GM21515 (cell line): ENCODE measurements around the gene SLC66A2.
"Not testable (repeated sequence)": the region's sequence is repeated elsewhere in the genome, so short reads cannot be mapped to it uniquely, and the experiment has no call there.

Source experiments
- ATAC-seq: cut with Tn5 transposase; IDR thresholded peaks from one replicate; pipeline ENCODE4 v1.9.1; 2021; ENCODE audit not compliant: unreplicated experiment

Gene SLC66A2

DNA sequence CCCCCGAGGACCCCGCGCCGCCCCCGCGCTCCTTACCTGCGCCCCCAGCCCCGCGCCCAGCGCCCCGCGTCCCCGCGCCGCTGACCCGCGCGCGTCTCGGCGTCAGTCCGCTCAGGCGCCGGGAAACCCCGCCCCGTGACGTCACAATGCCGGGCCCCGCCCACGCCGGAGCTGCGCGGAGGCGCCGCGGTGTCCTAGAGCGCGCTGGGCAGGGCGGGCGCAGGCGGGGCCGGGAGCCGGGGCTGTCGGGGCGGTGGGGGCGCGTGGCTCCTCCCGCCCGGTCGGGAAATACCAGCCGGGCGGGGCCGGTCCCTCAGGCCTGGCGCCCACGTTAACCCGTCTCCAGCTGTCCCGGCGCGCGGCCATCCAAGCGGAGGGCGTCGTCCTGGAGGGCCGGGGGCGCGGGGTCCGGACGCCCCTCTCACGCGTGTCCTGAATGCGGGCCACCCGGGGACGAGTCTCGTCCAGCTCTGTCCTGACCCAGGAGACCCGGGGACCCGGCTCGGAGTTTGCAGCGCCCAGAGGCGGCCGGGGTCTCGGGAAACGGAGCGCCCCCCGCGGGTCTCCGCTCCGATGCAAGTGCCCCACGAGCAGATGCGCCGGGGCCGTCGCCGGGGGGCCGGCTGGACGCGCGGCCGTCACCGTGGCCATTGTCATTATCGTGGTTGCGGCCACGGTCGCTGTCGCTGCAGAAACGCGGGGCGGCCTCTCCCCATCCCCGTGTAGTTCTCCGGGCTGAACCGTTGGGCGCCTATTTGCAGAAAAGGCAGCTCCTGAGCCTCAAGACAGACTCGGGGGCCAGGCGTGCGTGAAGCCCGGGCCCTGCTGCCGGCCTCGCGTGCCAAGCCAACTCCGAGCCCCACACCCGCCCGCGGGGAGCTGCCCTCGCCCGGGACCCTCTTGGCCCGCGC, at the start of gene SLC66A2:
SLC66A2 (minus strand) TSS at position 109 of the 911 bp plus-strand sequence. CDS start 727 bp downstream, outside the sequence.
- ATAC-seq = peak; percentile 84

DNA sequence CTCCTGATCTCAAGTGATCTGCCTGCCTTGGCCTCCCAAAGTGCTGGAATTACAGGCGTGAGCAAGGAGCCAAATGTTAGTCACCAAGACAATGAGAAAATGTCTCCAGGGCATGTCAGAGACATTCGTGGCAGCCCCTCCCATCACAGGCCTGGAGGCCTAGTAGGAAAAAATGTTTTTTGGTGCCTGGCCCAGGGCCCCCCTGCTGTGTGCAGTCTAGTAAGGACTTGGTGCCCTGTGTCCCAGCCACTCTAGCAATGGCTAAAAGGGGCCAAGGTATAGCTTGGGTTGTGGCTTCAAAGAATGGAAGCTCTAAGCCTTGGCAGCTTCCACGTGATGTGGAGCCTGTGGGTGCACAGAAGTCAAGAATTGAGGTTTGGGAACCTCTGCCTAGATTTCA, 49.4 kb upstream of the SLC66A2 start:
- no peak for ATAC-seq

DNA sequence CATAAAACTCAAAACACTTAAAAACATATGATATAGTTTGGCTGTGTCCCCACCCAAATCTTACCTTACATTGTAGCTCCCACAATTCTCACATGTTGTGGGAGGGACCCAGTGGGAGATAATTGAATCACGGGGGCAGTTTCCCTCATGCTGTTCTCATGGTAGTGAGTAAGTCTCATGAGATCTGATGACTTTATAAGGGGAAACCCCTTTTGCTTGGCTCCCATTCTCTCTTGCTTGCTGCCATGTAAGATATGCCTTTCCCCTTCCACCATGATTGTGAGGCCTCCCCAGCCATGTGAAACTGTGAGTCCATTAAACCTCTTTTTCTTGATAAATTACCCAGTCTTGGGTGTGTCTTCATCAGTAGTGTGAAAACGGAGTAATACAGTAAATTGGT, 48.2 kb upstream of the SLC66A2 start:
- ATAC-seq = not testable (repeated sequence)

DNA sequence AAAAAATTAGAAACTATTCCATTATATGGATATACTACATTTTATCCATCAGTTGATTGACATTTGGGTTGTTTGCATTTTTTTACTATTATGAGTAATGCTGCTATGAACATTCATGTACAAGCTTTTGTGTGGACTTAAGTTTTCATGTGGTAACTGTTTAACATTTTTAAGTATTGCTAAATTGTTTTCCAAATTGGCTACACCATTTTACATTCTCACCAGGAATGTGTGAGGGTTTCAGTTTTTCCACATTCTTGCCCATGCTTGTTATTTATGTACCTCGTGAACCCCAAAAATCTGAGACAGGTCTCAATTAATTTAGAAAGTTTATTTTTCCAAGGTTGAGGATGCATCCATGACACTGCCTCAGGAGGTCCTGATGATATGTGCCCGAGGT, 40.0 kb upstream of the SLC66A2 start:
- ATAC-seq = no peak

DNA sequence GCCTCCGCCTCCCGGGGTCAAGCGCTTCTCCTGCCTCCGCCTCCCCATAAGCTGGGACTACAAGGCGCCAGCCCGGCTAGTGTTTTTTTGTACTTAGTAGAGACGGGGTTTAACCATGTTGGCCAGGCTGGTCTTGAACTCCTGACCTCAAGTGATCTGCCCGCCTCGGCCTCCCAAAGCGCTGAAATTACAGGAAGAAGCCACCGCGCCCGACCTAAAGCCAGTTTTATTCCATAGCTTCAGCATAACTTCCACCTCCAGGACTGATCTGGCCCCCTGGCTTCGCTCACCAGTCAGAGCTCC, 37.7 kb upstream of the SLC66A2 start:
- no peak for ATAC-seq

DNA sequence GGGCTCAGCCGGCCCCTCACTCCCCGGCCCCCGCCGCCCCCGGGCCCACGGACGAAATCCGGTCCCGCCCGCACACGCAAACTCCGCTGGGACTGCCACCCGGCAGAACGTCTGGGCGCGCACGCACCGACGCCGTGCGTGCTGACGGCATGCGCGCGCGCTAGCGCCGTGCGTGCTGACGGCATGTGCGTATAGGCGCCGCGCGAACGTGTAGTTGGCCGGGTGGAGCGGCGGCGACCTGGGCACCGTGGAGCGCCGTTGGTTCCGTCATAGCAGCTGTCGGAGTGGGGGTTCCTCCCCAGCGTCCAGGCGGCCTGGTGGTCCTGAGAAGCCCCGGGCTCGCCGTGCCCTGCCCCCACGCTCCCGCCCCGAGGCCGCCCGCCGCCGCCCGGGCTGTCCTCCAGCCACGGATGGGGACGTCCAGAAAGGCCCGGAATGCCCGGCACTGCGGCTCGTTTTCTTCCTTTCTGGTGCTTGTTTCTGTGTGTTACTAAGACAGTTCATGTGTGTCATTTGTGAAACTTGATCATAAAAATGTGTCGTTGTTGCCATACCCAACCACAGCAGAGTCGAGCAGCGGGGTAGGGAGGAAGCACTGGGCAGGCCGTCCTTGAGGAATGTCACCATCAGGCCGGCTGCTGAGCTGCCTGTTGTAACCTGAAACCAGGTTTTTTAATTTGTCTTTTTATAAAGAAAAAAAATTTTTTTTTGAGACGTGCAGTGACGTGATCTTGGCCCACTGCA, 37.2 kb upstream of the SLC66A2 start, which contains the start of gene TXNL4A:
TXNL4A (minus strand) TSS at position 113 of the 744 bp plus-strand sequence. CDS start 171 bp downstream, outside the sequence.
- ATAC-seq = peak; percentile 97

DNA sequence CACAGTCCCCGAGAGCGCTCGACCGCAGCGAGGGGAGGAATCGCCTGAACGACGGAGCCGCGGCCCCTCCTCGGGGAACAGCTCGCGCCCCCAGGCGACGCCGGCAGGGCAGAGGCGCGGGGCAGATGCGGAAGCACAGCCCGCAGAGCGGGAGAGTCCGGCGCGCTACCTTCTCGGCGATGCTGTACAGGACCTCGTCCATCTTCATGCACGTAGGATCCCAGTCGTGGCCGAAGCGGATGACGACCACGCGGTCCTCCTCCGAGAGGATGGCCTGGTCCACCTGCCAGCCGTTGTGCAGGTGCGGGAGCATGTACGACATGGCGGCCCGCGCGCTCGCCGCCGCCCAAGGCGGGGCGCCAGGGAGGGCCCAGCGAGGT, 36.6 kb upstream of the SLC66A2 start:
- ATAC-seq = peak; percentile 58

DNA sequence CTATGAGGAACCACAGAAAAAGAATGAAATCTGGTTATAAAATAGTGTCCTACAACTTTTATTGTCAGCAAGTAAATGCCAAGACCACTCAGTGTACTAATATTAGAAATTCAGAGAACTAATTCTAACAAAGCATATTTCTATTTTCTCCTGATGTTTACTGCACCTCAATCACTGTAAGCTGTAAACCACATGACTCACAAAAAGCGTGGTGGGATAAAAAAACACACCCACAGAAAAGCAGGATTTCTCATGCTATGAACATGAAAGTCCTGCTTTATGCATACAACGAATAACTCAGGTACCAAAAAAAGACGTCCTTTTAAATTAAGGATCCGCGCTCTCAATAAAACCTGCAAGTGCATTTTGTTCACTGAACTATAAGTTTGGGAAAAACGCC, 36.1 kb upstream of the SLC66A2 start:
- ATAC-seq = no peak

DNA sequence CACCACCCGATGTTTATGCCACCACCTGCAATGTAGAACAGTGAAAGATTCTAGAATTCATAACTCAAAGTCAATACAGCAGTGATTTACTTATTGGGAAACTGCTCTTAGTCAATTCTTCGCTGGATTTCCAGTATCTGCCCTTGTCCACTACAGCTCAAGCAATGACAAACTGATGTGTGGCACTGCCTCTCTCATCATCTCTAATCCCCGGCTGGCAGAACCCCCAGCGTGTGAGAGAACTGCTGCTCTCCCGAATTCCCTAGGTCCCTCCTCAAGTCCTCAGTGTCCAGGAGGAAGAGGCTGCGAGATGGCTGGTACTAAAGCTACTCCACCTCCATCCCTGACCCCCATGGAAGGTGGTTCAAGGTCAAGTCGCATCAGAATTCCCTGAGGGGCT, 35.3 kb upstream of the SLC66A2 start:
- ATAC-seq = no peak

DNA sequence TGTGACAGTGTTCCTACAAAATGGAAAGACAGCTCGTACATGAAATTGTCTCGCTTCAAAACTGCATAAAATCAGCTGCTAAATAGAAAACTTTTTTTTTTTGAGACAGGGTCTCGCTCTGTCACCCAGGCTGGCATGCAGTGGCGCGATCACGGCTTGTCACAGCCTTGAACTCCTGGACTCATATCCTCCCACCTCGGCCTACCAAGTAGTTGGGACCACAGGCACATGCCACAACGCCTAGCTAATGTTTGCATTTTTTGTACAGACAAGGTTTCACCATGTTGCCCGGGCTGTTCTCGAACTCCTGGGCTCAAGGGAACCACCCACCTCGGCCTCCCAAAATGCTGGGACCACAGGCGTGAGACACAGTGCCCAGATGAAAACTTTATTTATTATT, 33.7 kb upstream of the SLC66A2 start:
- no peak for ATAC-seq

DNA sequence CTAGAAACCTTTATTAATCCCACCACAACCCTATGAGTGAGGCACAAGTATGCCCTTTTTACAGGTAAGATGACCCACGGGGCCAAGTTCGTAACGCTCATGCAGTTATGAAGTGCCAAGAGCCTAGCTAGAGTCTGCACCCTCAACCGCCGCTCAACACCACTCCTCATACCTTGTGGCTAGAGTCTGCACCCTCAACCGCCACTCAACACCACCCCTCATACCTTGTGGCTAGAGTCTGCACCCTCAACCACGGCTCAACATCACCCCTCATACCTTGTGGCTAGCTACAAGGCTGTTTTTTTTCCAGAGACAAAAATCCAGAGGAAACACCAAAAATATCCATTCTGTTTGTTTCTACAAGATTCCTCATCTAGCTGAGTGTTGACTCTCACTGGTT, 32.3 kb upstream of the SLC66A2 start:
- ATAC-seq = no peak

DNA sequence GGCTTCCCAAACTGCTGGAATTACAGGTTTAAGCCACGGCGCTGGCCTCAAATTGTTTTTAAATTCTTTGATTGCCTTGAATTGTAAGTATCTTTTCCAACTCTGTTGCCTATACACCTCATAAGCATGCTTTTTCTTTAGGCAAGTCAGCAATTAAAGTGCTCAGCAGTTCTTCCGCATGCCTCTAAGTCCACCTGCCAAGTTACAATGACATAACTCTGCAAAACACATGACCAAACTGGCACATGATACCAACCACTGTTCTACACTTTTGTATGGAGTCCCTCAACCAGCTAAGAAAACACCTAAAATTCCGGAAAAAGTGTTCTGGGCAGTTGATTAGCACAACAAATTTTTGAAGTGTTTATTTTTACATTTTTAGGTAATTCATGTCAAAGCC, 31.8 kb upstream of the SLC66A2 start:
- no peak for ATAC-seq

DNA sequence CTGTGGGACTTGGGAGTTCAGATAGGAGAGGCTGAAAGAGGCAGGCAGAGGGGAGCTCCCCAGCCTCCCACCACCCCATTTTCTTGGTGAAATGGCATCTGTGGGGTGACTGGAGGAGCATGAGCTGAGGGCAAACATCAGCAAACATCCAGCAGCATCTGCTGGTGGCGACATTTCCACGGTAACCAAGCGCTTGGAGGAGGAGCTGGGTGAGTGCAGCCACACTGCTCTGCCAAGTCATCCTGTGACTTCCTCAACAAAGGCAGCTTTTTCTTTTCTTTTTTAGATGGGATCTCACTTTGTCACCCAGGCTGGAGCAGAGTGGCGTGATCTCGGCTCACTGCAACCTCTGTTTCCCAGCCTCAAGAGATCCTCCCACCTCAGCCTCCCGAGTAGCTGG, 31.3 kb upstream of the SLC66A2 start:
- no peak for ATAC-seq

DNA sequence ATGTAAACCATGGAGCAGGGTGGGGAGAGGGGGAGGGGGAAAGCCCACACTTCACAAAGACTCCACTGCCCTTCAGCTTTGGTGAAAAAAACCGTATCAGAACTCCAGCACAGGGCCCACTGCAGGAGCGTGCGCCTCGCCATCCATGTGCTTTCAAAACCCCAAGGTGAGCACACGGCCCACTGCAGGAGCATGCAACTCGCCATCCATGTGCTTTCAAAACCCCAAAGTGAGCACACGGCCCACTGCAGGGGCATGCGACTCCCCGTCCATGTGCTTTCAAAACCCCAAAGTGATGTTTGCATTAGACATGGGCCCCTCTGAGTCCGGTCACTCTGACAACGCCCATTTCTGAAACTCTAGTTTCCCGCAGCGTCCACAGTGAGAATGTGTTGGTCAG, 29.1 kb upstream of the SLC66A2 start:
- no peak for ATAC-seq

DNA sequence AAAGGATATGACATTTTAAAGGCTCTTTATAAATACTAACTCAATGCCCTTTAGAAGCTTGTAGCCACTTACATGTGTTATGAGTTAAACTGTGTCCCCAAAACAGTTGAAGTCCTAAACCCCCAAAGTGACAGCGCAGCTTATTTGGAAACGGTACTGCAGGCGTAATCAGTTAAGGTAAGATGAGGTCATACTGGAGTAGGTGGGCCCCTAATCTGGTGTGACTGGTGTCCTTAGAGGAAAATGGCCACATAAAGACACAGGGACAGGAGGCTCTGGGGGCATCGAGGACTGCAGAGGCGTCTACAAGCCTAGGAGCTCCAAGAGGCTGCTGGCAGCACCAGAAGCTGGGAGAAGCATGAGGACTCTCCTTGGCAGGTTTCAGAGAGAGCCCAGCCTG, 28.4 kb upstream of the SLC66A2 start:
- ATAC-seq = no peak

DNA sequence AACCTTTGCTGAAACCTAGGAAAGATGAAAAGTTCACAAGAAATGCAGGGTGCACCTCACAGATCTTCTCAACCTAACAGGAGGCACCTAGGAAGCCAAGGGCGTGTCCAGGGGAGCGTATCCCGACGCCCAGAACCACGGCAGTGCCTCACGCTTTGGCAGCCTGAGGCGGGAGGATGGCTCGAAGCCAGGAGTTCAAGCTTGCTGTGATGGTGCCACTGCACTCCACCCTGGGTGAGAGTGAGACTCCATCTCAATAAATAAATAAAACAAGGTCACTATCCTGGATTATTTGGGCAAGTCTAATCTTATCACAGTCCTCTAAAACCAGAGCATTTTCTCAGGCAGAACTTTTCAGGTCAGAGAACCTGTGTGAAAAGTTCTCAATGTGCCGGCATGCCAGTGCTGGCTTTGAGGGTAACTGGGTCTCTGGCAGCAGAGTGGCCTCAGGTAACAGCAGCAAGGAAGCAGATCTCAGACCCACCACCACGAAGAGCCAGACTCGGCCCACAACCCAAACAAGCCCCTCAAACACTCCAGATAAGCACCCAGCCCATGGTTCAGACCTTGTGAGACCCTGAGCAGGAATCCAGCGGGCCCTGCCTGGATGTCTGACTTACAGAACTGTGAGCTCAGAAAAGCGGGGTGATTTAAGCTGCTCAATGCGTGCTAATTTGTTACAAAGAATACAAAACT, 24.7 kb upstream of the SLC66A2 start:
- ATAC-seq = no peak

DNA sequence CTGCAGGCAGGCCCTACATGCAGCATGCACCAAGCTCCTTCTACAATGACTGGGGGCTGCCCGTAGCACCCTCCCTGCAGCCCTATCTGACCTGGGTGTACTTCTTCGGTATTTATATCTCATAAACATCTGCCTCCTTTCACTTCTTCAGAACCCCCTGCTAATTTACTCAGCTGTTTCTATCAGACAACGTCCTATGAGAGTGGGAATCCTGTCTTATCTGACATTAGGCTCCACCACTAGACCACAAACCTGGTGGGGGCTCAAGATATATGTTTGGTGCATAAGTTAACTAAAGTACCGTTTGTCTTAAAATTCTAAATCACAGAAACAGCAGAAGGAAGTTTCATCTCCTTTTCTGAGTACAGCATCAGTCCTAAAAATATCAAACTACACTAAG, 23.6 kb upstream of the SLC66A2 start:
- ATAC-seq = no peak

DNA sequence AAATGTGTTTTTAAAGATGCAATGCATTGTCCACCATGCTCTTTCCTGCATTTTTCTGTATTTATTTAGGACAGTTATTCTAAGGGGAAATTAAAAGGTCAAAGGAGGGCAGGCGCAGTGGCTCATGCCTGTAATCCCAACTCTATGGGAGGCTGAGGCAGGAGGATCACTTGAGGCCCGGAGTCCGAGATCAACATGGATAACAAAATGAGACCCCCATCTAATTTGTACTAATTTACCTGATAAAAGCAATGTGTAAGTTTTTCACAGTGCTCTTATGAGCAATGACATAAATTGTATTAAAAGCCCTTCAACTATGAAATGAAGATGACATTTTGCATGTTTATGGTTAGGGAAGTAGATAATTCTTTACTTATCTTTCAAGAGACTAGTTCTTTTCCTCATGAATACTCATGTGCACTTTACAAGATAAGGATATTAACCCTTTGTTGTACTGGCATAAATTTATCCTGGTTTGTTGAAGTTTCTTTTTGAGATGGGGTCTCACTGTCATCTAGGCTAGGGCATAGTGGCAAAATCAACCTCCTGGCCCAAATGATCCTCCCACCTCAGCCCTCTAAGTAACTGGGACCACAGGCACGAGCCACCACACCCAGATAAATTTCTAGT, 22.7 kb upstream of the SLC66A2 start:
- ATAC-seq = no peak

DNA sequence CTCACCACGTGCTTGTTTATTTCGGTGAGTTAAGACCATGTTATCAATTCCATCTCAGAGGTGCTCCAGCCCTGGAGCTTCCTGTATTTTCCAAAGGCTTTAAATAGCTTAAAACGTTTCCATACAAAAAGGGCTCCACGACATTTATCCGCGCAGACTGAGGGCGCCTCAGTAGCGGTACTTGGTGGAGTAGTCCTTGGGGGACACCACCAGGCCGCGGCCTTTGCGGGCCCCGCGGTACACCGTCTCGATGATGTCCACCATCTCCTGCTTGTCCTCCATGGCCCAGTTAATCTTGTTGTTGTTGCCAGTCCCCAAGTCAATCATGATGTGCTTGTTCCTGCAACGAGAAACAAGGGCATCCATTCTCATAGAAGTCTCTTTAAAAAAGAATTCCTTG, 22.1 kb upstream of the SLC66A2 start:
- no peak for ATAC-seq

DNA sequence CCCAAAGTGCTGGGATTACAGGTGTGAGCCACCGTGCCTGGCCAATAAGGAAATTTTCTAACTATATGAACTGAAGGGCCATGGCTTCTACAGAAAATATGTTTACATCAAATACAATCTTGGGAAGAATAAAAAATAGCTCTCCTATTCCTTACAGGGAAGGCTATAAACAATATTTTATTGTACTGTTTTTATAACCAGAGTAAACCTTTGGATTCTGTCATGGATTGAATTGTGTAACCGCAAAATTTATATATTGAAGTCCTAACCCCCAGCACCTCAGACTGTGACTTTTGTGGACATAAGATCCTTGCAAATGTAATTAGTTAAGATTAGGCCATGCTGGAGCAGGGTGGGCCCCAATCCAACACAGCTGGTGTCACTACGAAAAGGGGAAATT, 21.3 kb upstream of the SLC66A2 start:
- no peak for ATAC-seq

DNA sequence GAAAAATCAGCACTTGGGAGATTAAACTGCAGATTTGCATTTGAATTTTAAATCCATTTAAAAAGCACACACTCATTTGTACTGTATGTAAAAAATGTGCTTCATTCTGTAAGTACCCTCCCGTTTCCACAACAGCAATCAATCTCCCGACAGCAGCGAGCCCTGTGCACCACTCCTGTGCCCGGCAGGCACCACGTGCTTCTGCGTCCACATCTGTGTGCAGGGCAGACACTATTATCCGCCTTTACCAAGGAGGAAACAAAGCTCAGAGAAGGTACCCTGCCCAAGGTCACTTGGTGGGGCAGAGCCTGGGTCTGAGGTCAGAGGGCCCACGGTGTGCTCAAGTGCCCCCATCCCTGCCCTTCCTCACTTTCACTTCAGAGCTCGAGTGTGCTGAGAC, 20.5 kb upstream of the SLC66A2 start:
- no peak for ATAC-seq
